ENCODE results near the gene KCNC3.

The KCNC3 gene

GRCh38 chr19:50268501-50268900, 60.7 kb downstream of the KCNC3 start:
- TF ChIP-seq CTCF (IDR thresholded peaks at IDR 0.05; ENCODE audit: borderline replicate concordance, control extremely low read depth, extremely low read depth, insufficient read depth, missing control alignments): no peak
- in situ Hi-C loops (cut with MboI; ENCODE audit: low sequenced_read_pairs, unreplicated experiment): no loop called here
- DNase-seq (ENCODE audit: low spot score): no peak

- in situ Hi-C loops (cut with MboI; ENCODE audit: low sequenced_read_pairs, unreplicated experiment): no loop called here
- TF ChIP-seq CTCF (IDR thresholded peaks at IDR 0.05; ENCODE audit: borderline replicate concordance, control extremely low read depth, extremely low read depth, insufficient read depth, missing control alignments): no peak
- DNase-seq (ENCODE audit: low spot score): no peak
These were observed 61.1 kb downstream of the KCNC3 start for GRCh38 chr19:50268041-50268440.

- in situ Hi-C loops (cut with MboI; ENCODE audit: low sequenced_read_pairs, unreplicated experiment): no loop called here
- no peak for TF ChIP-seq CTCF (IDR thresholded peaks at IDR 0.05; ENCODE audit: borderline replicate concordance, control extremely low read depth, extremely low read depth, insufficient read depth, missing control alignments)
- DNase-seq (ENCODE audit: low spot score): peak; percentile 66
These were observed 62.3 kb downstream of the KCNC3 start for GRCh38 chr19:50266896-50267295.

- DNase-seq (ENCODE audit: low spot score): no peak
- TF ChIP-seq CTCF (IDR thresholded peaks at IDR 0.05; ENCODE audit: borderline replicate concordance, control extremely low read depth, extremely low read depth, insufficient read depth, missing control alignments): no peak
- in situ Hi-C loops (cut with MboI; ENCODE audit: low sequenced_read_pairs, unreplicated experiment): no loop called here
These were observed 63.1 kb downstream of the KCNC3 start for GRCh38 chr19:50266041-50266440.

GRCh38 chr19:50264483-50265186, 64.5 kb downstream of the KCNC3 start:
- in situ Hi-C loops (cut with MboI; ENCODE audit: low sequenced_read_pairs, unreplicated experiment): no loop called here
- DNase-seq (ENCODE audit: low spot score): no peak

GRCh38 chr19:50263176-50263575, 66.0 kb downstream of the KCNC3 start:
- in situ Hi-C loops (cut with MboI; ENCODE audit: low sequenced_read_pairs, unreplicated experiment): no loop called here
- TF ChIP-seq CTCF (IDR thresholded peaks at IDR 0.05; ENCODE audit: borderline replicate concordance, control extremely low read depth, extremely low read depth, insufficient read depth, missing control alignments): no peak
- no peak for DNase-seq (ENCODE audit: low spot score)

More at GRCh38 chr19:50264483-50265186, 64.5 kb downstream of the KCNC3 start:
- TF ChIP-seq CTCF (IDR thresholded peaks at IDR 0.05; ENCODE audit: borderline replicate concordance, control extremely low read depth, extremely low read depth, insufficient read depth, missing control alignments): peak; percentile 9
